IPS-11a (cell line): ENCODE results near the gene SFSWAP.
"Not testable (repeated sequence)": the region's sequence is repeated elsewhere in the genome, so short reads cannot be mapped to it uniquely, and the experiment has no call there.

Experiments
- H3K4me3 ChIP-seq: one replicate; pipeline ENCODE4 v1.5.1; 2013; ENCODE audit warnings: low read depth, low read length, control low read depth

SFSWAP gene

GRCh38 chr12:131806674-131807073 is 95.8 kb downstream of the SFSWAP start:
- H3K4me3 ChIP-seq: no peak overlapping the region

- H3K4me3 ChIP-seq: no peak overlapping the region
These were observed 98.0 kb downstream of the SFSWAP start for GRCh38 chr12:131808744-131809371.

GRCh38 chr12:131809476-131810254 is 98.8 kb downstream of the SFSWAP start:
- not testable (repeated sequence) for H3K4me3 ChIP-seq

GRCh38 chr12:131810726-131811125 is 99.8 kb downstream of the SFSWAP start:
- no peak overlapping the region for H3K4me3 ChIP-seq

- no peak overlapping the region for H3K4me3 ChIP-seq
These were observed 104.2 kb downstream of the SFSWAP start for GRCh38 chr12:131815131-131815530.

GRCh38 chr12:131816495-131816894 is 105.6 kb downstream of the SFSWAP start:
- no peak overlapping the region for H3K4me3 ChIP-seq

- H3K4me3 ChIP-seq: no peak overlapping the region
These were observed 106.4 kb downstream of the SFSWAP start for GRCh38 chr12:131817241-131817640.

- H3K4me3 ChIP-seq: no peak overlapping the region
These were observed 108.1 kb downstream of the SFSWAP start for GRCh38 chr12:131818821-131819585.

- no peak overlapping the region for H3K4me3 ChIP-seq
These were observed 113.6 kb downstream of the SFSWAP start for GRCh38 chr12:131824450-131824849.

GRCh38 chr12:131825146-131825892 is 114.4 kb downstream of the SFSWAP start:
- H3K4me3 ChIP-seq: no peak overlapping the region

- H3K4me3 ChIP-seq: no peak overlapping the region
These were observed 115.4 kb downstream of the SFSWAP start for GRCh38 chr12:131826097-131826928.

GRCh38 chr12:131827961-131828534 is 117.2 kb downstream of the SFSWAP start, which contains the start of gene MMP17:
Gene MMP17 (plus strand): TSS chr12:131828393. CDS start chr12:131828495, 102 bp downstream.
- H3K4me3 ChIP-seq: peak within 1 kb of the TSS; percentile 63

- peak overlapping the region; percentile 63 for H3K4me3 ChIP-seq
These were observed 117.9 kb downstream of the SFSWAP start for GRCh38 chr12:131828671-131829355.

- peak overlapping the region; percentile 63 for H3K4me3 ChIP-seq
These were observed 118.5 kb downstream of the SFSWAP start for GRCh38 chr12:131829356-131829747.

GRCh38 chr12:131829791-131830334 is 119.0 kb downstream of the SFSWAP start:
- H3K4me3 ChIP-seq: peak overlapping the region; percentile 17

- H3K4me3 ChIP-seq: peak overlapping the region; percentile 27
These were observed 119.5 kb downstream of the SFSWAP start for GRCh38 chr12:131830335-131830913.

- peak overlapping the region; percentile 27 for H3K4me3 ChIP-seq
These were observed 120.2 kb downstream of the SFSWAP start for GRCh38 chr12:131830914-131831571.

GRCh38 chr12:131831635-131832041 is 120.7 kb downstream of the SFSWAP start:
- H3K4me3 ChIP-seq: no peak overlapping the region
